ENCODE results near the gene CSF2RB. TPM values are rescaled to one million over a fixed set of nuclear protein-coding genes. Genes with fewer than 3 reads are reported as not detected.
A peak's percentile ranks its signal among the peaks of the same experiment; 100 is the strongest.

Gene CSF2RB
- total RNA-seq, 1 donor from 2014 or later = 0.56 TPM

DNA sequence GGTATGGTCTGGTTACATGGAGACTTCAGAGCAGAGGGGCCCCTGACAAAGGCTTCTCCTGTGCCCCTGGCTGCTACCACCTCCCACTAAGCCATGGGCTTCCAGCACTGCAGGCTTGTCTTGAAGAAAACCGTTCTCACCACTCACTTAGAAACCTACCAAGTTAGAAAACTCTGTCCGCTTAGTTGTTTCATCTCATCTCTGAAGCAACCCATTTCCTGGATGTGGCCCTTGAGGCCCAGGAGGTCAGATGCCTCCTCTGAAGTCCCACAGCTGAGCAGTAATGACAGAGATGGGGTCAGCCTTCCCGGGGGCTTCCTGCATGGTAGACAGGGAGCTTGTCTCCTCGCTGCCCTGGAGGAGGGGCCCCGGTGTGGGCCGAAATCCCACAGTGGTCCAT lies 12.9 kb downstream of the CSF2RB start:
- Mint-ChIP-seq H3K27me3 (ENCODE audit: low read depth) (peaks cover 2% of the 10 kb centered on the region), H3K27ac (no peak overlapping the region), H3K4me3 (no peak overlapping the region), H3K9me3 (no peaks in the 10 kb centered on the region), H3K36me3 (no peaks in the 10 kb centered on the region), H3K4me1 (peaks cover 17% of the 10 kb centered on the region)
- TF ChIP-seq, protein P1, sequence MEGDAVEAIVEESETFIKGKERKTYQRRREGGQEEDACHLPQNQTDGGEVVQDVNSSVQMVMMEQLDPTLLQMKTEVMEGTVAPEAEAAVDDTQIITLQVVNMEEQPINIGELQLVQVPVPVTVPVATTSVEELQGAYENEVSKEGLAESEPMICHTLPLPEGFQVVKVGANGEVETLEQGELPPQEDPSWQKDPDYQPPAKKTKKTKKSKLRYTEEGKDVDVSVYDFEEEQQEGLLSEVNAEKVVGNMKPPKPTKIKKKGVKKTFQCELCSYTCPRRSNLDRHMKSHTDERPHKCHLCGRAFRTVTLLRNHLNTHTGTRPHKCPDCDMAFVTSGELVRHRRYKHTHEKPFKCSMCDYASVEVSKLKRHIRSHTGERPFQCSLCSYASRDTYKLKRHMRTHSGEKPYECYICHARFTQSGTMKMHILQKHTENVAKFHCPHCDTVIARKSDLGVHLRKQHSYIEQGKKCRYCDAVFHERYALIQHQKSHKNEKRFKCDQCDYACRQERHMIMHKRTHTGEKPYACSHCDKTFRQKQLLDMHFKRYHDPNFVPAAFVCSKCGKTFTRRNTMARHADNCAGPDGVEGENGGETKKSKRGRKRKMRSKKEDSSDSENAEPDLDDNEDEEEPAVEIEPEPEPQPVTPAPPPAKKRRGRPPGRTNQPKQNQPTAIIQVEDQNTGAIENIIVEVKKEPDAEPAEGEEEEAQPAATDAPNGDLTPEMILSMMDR (IDR thresholded peaks at IDR 0.05; ENCODE audit: unreplicated experiment) = no peak
- no peak for DNase-seq (ENCODE audit: low spot score in 2 of 2, unreplicated experiment in 2 of 2)

DNA sequence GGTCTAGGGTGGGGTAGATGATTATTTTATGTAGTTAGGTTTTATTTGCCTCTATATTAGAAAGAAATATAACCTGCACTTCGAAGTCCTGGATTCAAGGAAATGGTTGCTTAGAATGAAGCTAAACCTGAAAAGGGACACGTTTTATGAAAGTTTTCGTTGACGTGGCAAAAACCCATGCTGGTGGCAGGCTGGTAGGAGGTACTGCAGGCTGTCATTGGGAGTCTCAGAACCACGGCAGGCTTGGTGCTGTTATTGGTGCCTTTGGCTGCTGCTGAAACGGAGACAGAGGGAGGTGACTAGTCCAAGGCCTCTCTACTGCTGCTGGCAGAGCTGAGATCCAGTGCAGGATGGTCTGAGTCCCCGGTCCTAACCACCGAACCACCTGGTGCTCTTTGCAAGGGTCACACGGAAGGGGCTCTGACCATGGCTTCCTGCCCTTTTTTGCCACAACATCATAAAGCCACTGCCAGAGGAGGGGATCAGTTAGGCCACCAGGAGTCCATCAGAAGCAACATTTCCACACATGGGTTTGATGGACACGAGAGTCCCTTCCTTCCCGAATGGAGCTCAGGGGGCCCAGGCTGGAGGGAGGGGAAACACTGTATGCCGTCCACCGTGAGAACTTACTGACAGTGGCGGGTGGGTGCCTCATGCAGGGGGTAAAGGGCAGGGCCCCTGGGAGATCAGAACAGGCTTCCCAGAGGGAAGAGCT lies 13.4 kb downstream of the CSF2RB start:
- H3K4me1 Mint-ChIP-seq = peaks cover 13% of the 10 kb centered on the region
- TF ChIP-seq, protein P1 (IDR thresholded peaks at IDR 0.05; ENCODE audit: unreplicated experiment) = no peak
- no peaks in the 10 kb centered on the region for H3K9me3 Mint-ChIP-seq
- H3K4me3 Mint-ChIP-seq = no peak overlapping the region
- DNase-seq (ENCODE audit: low spot score in 2 of 2, unreplicated experiment in 2 of 2) = no peak
- H3K36me3 Mint-ChIP-seq = no peaks in the 10 kb centered on the region
- no peak overlapping the region for H3K27ac Mint-ChIP-seq
- H3K27me3 Mint-ChIP-seq (ENCODE audit: low read depth) = peaks cover 2% of the 10 kb centered on the region

DNA sequence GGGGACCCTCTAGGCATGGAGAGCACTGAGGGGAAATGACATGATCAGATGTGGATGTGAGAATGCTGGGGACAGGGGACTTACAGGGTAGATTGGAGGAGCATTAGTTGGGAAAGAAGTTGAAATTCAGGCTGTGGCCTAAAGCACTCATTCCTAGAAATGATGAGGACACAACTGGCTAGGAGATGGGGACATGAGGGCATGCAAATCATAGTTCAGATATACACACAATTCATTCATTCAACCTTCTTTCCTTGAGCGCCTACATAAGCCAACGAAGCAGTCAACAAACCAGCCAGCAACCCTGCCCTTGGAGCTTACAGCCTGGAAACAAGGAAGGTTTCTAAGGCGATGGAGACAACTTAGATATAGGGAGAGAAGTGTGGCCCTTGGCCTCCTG lies 14.2 kb downstream of the CSF2RB start:
- H3K4me3 Mint-ChIP-seq = no peak overlapping the region
- H3K27me3 Mint-ChIP-seq (ENCODE audit: low read depth) = peaks cover 2% of the 10 kb centered on the region
- DNase-seq (ENCODE audit: low spot score in 2 of 2, unreplicated experiment in 2 of 2) = no peak
- H3K9me3 Mint-ChIP-seq = no peaks in the 10 kb centered on the region
- TF ChIP-seq, protein P1 (IDR thresholded peaks at IDR 0.05; ENCODE audit: unreplicated experiment) = no peak
- H3K4me1 Mint-ChIP-seq = peaks cover 7% of the 10 kb centered on the region
- H3K36me3 Mint-ChIP-seq = no peaks in the 10 kb centered on the region
- no peak overlapping the region for H3K27ac Mint-ChIP-seq

DNA sequence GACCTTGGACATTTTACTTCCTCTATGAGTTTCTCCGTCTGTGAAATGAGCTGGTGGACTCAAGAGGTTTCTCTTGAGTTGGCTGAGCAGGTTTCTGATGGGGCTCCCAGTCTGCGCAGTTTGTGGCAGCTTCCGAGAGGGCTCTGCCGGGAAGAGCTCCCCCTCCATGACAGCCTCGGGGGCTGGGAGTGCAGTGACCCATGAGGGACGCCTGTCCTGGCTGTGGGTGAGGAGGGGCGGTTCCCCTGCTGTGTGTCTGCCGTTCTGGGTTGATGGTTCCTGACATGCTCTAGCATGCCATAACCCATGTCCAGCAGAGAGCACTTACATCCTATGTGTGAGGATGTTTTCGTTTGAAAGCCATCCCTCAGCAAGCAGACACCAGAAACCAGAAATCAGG lies 14.8 kb downstream of the CSF2RB start:
- H3K4me3 Mint-ChIP-seq = no peak overlapping the region
- no peak overlapping the region for H3K27ac Mint-ChIP-seq
- H3K4me1 Mint-ChIP-seq = peaks cover 6% of the 10 kb centered on the region
- DNase-seq (ENCODE audit: low spot score in 2 of 2, unreplicated experiment in 2 of 2) = no peak
- no peaks in the 10 kb centered on the region for H3K36me3 Mint-ChIP-seq
- no peaks in the 10 kb centered on the region for H3K9me3 Mint-ChIP-seq
- H3K27me3 Mint-ChIP-seq (ENCODE audit: low read depth) = peaks cover 2% of the 10 kb centered on the region
- TF ChIP-seq, protein P1 (IDR thresholded peaks at IDR 0.05; ENCODE audit: unreplicated experiment) = no peak

DNA sequence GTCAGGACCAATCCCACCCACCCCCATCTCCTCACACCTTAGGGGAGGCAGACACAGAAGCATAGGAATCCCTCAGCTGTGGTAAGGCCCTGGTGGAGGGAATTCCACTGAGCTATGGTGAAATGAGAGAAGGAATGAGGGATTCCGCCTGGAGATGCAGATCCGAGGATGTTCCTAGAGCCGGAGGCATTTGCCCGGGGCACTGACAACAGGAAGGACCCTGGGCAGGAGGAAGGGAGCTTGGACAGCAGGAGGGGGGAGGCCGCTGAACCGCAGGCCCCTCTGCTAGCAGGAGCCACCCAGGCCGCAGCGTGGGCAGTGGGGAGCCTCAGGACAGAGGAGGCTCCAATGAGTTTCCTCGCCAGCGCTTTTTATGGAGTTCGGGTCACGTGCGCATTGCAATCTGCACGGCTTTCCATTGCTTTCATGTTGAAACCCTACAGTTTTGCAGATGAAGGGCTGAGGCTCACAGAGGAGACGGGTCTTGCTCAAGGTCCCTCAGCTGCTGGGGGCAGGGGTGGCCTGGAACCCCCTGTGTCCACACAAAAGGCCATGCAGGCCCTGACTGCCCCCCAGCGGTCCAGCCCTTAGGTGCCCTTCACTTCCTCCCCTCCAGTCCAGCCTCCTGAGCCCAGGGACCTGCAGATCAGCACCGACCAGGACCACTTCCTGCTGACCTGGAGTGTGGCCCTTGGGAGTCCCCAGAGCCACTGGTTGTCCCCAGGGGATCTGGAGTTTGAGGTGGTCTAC lies 15.5 kb downstream of the CSF2RB start:
- Mint-ChIP-seq H3K36me3 (no peaks in the 10 kb centered on the region), H3K4me3 (no peak overlapping the region), H3K27ac (peak overlapping the region; percentile 28), H3K9me3 (no peaks in the 10 kb centered on the region), H3K4me1 (peaks cover 6% of the 10 kb centered on the region), H3K27me3 (ENCODE audit: low read depth) (peaks cover 2% of the 10 kb centered on the region)
- TF ChIP-seq, protein P1 (IDR thresholded peaks at IDR 0.05; ENCODE audit: unreplicated experiment) = no peak
- DNase-seq (ENCODE audit: low spot score in 2 of 2, unreplicated experiment in 2 of 2) = no peak
